HFFc6 (cell line): ENCODE measurements around the gene MRPL27. TPM values are rescaled to one million over a fixed set of nuclear protein-coding genes. Genes with fewer than 3 reads are reported as not detected.

Experiments used
- DNase-seq: peaks from one replicate; pipeline ENCODE4 v3.0.0-alpha.2; 2018
- H3K27ac Mint-ChIP-seq: 2 replicates; pipeline ENCODE4 v1.8.0; 2020; ENCODE audit warnings: mild to moderate bottlenecking, mixed read lengths
- H3K27me3 Mint-ChIP-seq: 2 replicates; pipeline ENCODE4 v1.8.0; 2021; ENCODE audit warnings: mild to moderate bottlenecking, moderate library complexity, mixed read lengths; ENCODE audit not compliant: insufficient read depth
- H3K36me3 Mint-ChIP-seq: 2 replicates; pipeline ENCODE4 v1.8.0; 2021; ENCODE audit warnings: low read depth, mixed read lengths
- H3K4me1 Mint-ChIP-seq: 2 replicates; pipeline ENCODE4 v1.8.0; 2020; ENCODE audit warnings: low read depth, mixed read lengths
- H3K4me3 Mint-ChIP-seq: 2 replicates; pipeline ENCODE4 v1.8.0; 2020; ENCODE audit warnings: mild to moderate bottlenecking, moderate library complexity, mixed read lengths
- H3K9me3 Mint-ChIP-seq: 2 replicates; pipeline ENCODE4 v1.8.0; 2020; ENCODE audit warnings: mild to moderate bottlenecking, mixed read lengths
- CTCF ChIP-seq: fragments of 200-600 bp; sonication (generic); IDR thresholded peaks from 2 replicates; pipeline ENCODE4 v1.5.0; 2021; ENCODE audit warnings: antibody characterized with exemption, mild to moderate bottlenecking
- total RNA-seq, 6 experiments: library from RNA; stranded (reverse); fragmentation: NEBNext Ultra II Directional; extraction: Animal tissue kit (Norgen Biotek cat#: 25700); gene quantifications; 2 replicates in 1 of 6; 3 replicates in 5 of 6; pipeline ENCODE4 v1.2.3, GENCODE V29; 2021

MRPL27 gene
- total RNA-seq, 6 experiments from 2014 or later = 70.0 to 78.7 (median 75.0) TPM

GRCh38 chr17:50393700-50394099 is 20.7 kb upstream of the MRPL27 start:
- Mint-ChIP-seq H3K36me3 (peaks cover 65% of the 10 kb centered on the region), H3K4me1 (peaks cover 45% of the 10 kb centered on the region), H3K27ac (0 out of 2 replicates have a peak overlapping the region, but pooled peaks have one; percentile 6), H3K4me3 (peak overlapping the region; percentile 97), H3K27me3 (no peaks in the 10 kb centered on the region; the same call in 1 of the 2 replicates), H3K9me3 (no peaks in the 10 kb centered on the region)
- DNase-seq = no peak
- no peak for TF ChIP-seq CTCF

- Mint-ChIP-seq H3K4me3 (no peak overlapping the region), H3K36me3 (peaks cover 75% of the 10 kb centered on the region), H3K27me3 (no peaks in the 10 kb centered on the region; the same call in 1 of the 2 replicates), H3K27ac (peak overlapping the region; percentile 21; the same call in 1 of the 2 replicates), H3K4me1 (peaks cover 41% of the 10 kb centered on the region), H3K9me3 (no peaks in the 10 kb centered on the region)
- no peak for TF ChIP-seq CTCF
- no peak for DNase-seq
These were observed 19.6 kb upstream of the MRPL27 start for GRCh38 chr17:50392621-50393020.

GRCh38 chr17:50389534-50389933 is 16.6 kb upstream of the MRPL27 start:
- no peak overlapping the region for H3K27ac Mint-ChIP-seq
- H3K9me3 Mint-ChIP-seq = no peaks in the 10 kb centered on the region
- peaks cover 76% of the 10 kb centered on the region for H3K36me3 Mint-ChIP-seq
- peaks cover 29% of the 10 kb centered on the region for H3K4me1 Mint-ChIP-seq
- DNase-seq = no peak
- H3K27me3 Mint-ChIP-seq = no peaks in the 10 kb centered on the region; the same call in none of the 2 replicates
- no peak for TF ChIP-seq CTCF
- no peak overlapping the region for H3K4me3 Mint-ChIP-seq

- DNase-seq = no peak
- Mint-ChIP-seq H3K4me1 (peaks cover 21% of the 10 kb centered on the region), H3K27ac (peak overlapping the region; percentile 4; the same call in 1 of the 2 replicates), H3K9me3 (no peaks in the 10 kb centered on the region), H3K27me3 (no peaks in the 10 kb centered on the region; the same call in none of the 2 replicates), H3K36me3 (peaks cover 69% of the 10 kb centered on the region), H3K4me3 (no peak overlapping the region)
- no peak for TF ChIP-seq CTCF
These were observed 15.7 kb upstream of the MRPL27 start for GRCh38 chr17:50388728-50389127.

- Mint-ChIP-seq H3K27me3 (no peaks in the 10 kb centered on the region; the same call in none of the 2 replicates), H3K27ac (peak overlapping the region; percentile 37; the same call in 1 of the 2 replicates), H3K9me3 (no peaks in the 10 kb centered on the region), H3K4me1 (peaks cover 11% of the 10 kb centered on the region), H3K4me3 (no peak overlapping the region), H3K36me3 (peaks cover 63% of the 10 kb centered on the region)
- DNase-seq = no peak
- TF ChIP-seq CTCF = no peak
These were observed 13.5 kb upstream of the MRPL27 start for GRCh38 chr17:50386510-50386909.
